ENCODE measurements around the gene SLC6A19. TPM values are rescaled to one million over a fixed set of nuclear protein-coding genes. Genes with fewer than 3 reads are reported as not detected.

Gene SLC6A19
- total and polyA plus RNA-seq, 9 of the 15 experiments (the other 6 are each of a cell fraction or from before 2014, with no cell fraction given): 0.03 to 1.6 (median 0.59) TPM

DNA sequence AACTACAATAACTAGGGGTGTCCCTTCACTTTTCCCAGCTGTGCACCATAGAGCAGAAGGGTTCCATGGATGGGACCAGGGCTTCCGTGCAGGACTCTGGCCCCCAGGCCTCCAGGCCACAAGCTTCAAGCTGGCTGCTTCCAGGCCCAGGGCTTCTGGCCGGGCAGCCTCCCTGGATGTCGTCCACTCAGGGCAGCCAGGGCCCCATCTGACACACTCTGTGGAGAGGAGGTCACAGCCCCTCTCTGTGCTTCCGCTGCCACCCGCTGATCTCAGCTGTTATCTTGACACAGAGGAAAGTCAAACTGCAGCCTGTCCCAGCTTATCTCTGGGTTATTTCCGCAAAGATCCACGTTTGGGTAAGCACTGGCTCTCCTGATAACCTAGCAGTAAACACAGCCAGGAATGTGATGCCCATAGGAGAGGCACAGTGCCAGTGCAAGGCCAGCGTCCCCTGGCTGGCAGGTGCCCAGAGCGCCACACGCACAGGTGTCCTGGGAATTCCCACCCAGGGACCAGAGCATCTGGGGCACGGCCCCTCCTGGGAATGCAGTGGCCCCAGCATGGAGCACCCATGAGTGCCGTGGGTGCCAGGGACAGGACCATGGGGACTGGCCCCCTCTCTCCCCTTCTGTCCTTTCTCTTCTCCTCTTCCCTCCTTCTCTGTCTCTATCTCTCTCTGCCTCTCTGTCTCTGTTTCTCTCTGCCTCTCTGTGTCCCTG lies 15.6 kb upstream of the SLC6A19 start (continued):
- TF ChIP-seq ZNF133 (CRISPR knock-in tag; IDR thresholded peaks at IDR 0.05) (peak; percentile 62; the same call in 1 of the 2 replicates), ERF (CRISPR knock-in tag; IDR thresholded peaks at IDR 0.05) (peak; percentile 93), LCOR (CRISPR knock-in tag; IDR thresholded peaks at IDR 0.05) (peak; percentile 82), ZNF174 (CRISPR knock-in tag; IDR thresholded peaks at IDR 0.05) (0 out of 2 replicates have a peak, but pooled peaks have one; percentile 10), TAL1 (IDR thresholded peaks at IDR 0.05) (peak; percentile 95), PPARD (CRISPR knock-in tag; IDR thresholded peaks at IDR 0.05) (no peak), KLF10 (CRISPR knock-in tag; IDR thresholded peaks at IDR 0.05) (no peak), BCOR (IDR thresholded peaks at IDR 0.05) (peak; percentile 81), HDAC8 (tag; IDR thresholded peaks at IDR 0.05) (no peak), CBX3 (IDR thresholded peaks at IDR 0.05; ENCODE audit: borderline replicate concordance in 1 of 2, low read length in 2 of 2) (peak in 1 of 2 experiments; percentile 63; a peak in 1 of 3 replicates), SMAD4 (CRISPR knock-in tag; conservative IDR thresholded peaks at IDR 0.05) (peak; percentile 96), ZNF24 (IDR thresholded peaks at IDR 0.05) (peak; percentile 48; the same call in 1 of the 2 replicates), TCFL5 (CRISPR knock-in tag; conservative IDR thresholded peaks at IDR 0.05) (peak; percentile 69; the same call in 1 of the 2 replicates), SREBF1 (IDR thresholded peaks at IDR 0.05; ENCODE audit: borderline replicate concordance, low read depth, low read length) (no peak), SLC30A9 (CRISPR knock-in tag; IDR thresholded peaks at IDR 0.05) (no peak), IRF2 (CRISPR knock-in tag; IDR thresholded peaks at IDR 0.05) (no peak), KAT7 (CRISPR knock-in tag; IDR thresholded peaks at IDR 0.05; ENCODE audit: borderline replicate concordance) (no peak), CREB1 (IDR thresholded peaks at IDR 0.05) (peak; percentile 48; the same call in 1 of the 2 replicates), CREB1 (CRISPR knock-in tag; IDR thresholded peaks at IDR 0.05) (no peak), PCBP2 (IDR thresholded peaks at IDR 0.05; ENCODE audit: low read depth, low read length, poor library complexity, severe bottlenecking) (no peak), KDM2B (CRISPR knock-in tag; IDR thresholded peaks at IDR 0.05) (no peak), ZNF830 (CRISPR knock-in tag; IDR thresholded peaks at IDR 0.05) (peak; percentile 53; the same call in 1 of the 2 replicates), ZNF354B (CRISPR knock-in tag; IDR thresholded peaks at IDR 0.05) (no peak; the same call in 1 of the 2 replicates), NBN (IDR thresholded peaks at IDR 0.05; ENCODE audit: low read depth) (peak; percentile 85), PHB2 (IDR thresholded peaks at IDR 0.05; ENCODE audit: low read depth) (peak; percentile 69; the same call in 1 of the 2 replicates), SMARCA5 (IDR thresholded peaks at IDR 0.05) (no peak), MAZ (CRISPR knock-in tag; conservative IDR thresholded peaks at IDR 0.05 in 1 of 2, IDR thresholded peaks at IDR 0.05 in 1 of 2) (peak; percentile 79 to 89), TCF7L2 (IDR thresholded peaks at IDR 0.05; ENCODE audit: low read depth, low read length) (no peak)
- TF ChIP-seq, protein P1, sequence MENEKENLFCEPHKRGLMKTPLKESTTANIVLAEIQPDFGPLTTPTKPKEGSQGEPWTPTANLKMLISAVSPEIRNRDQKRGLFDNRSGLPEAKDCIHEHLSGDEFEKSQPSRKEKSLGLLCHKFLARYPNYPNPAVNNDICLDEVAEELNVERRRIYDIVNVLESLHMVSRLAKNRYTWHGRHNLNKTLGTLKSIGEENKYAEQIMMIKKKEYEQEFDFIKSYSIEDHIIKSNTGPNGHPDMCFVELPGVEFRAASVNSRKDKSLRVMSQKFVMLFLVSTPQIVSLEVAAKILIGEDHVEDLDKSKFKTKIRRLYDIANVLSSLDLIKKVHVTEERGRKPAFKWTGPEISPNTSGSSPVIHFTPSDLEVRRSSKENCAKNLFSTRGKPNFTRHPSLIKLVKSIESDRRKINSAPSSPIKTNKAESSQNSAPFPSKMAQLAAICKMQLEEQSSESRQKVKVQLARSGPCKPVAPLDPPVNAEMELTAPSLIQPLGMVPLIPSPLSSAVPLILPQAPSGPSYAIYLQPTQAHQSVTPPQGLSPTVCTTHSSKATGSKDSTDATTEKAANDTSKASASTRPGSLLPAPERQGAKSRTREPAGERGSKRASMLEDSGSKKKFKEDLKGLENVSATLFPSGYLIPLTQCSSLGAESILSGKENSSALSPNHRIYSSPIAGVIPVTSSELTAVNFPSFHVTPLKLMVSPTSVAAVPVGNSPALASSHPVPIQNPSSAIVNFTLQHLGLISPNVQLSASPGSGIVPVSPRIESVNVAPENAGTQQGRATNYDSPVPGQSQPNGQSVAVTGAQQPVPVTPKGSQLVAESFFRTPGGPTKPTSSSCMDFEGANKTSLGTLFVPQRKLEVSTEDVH (IDR thresholded peaks at IDR 0.05; ENCODE audit: low read depth, partially characterized antibody): no peak
- TF ChIP-seq, protein P2, sequence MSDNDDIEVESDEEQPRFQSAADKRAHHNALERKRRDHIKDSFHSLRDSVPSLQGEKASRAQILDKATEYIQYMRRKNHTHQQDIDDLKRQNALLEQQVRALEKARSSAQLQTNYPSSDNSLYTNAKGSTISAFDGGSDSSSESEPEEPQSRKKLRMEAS (CRISPR knock-in tag; IDR thresholded peaks at IDR 0.05): peak; percentile 51; the same call in 1 of the 2 replicates

Data from K562 (cell line).